ENCODE measurements around the gene RAB11FIP3. TPM values are rescaled to one million over a fixed set of nuclear protein-coding genes. Genes with fewer than 3 reads are reported as not detected.

Gene RAB11FIP3
- total and polyA plus RNA-seq, 2 of the 13 experiments (the other 11 are each of a cell fraction or from before 2014, with no cell fraction given), result 34.3 to 57.6 TPM

- no peak for TF ChIP-seq FIP1L1 (IDR thresholded peaks at IDR 0.05; ENCODE audit: borderline replicate concordance, insufficient read depth, low read depth, low read length)
- no peak for TF ChIP-seq ZNF552 (CRISPR knock-in tag; IDR thresholded peaks at IDR 0.05; ENCODE audit: borderline replicate concordance)
- TF ChIP-seq DNMT3B (CRISPR knock-in tag; conservative IDR thresholded peaks at IDR 0.05), result no peak
- TF ChIP-seq, protein P1, sequence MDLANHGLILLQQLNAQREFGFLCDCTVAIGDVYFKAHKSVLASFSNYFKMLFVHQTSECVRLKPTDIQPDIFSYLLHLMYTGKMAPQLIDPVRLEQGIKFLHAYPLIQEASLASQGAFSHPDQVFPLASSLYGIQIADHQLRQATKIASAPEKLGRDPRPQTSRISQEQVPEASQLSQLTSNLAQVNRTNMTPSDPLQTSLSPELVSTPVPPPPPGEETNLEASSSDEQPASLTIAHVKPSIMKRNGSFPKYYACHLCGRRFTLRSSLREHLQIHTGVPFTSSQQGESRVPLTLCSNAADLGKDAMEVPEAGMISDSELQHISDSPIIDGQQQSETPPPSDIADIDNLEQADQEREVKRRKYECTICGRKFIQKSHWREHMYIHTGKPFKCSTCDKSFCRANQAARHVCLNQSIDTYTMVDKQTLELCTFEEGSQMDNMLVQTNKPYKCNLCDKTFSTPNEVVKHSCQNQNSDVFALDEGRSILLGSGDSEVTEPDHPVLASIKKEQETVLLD (CRISPR knock-in tag; IDR thresholded peaks at IDR 0.05; ENCODE audit: low read depth), result no peak
- peak; percentile 99 for TF ChIP-seq ZNF687 (CRISPR knock-in tag; IDR thresholded peaks at IDR 0.05)
- no peak for TF ChIP-seq POLR2AphosphoS2 (IDR thresholded peaks at IDR 0.05; ENCODE audit: low read depth, low read length)
- TF ChIP-seq ZNF792 (CRISPR knock-in tag; IDR thresholded peaks at IDR 0.05), result peak; percentile 65; the same call in 1 of the 2 replicates
- TF ChIP-seq ZZZ3 (CRISPR knock-in tag; IDR thresholded peaks at IDR 0.05; ENCODE audit: borderline replicate concordance), result no peak
- no peak for TF ChIP-seq SCMH1 (CRISPR knock-in tag; IDR thresholded peaks at IDR 0.05; ENCODE audit: borderline replicate concordance)
- TF ChIP-seq ZNF12 (CRISPR knock-in tag; IDR thresholded peaks at IDR 0.05), result peak; percentile 48; the same call in 1 of the 2 replicates
- TF ChIP-seq, protein P2, sequence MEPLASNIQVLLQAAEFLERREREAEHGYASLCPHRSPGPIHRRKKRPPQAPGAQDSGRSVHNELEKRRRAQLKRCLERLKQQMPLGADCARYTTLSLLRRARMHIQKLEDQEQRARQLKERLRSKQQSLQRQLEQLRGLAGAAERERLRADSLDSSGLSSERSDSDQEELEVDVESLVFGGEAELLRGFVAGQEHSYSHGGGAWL (CRISPR knock-in tag; IDR thresholded peaks at IDR 0.05), result no peak
- no peak for TF ChIP-seq ZKSCAN1 (IDR thresholded peaks at IDR 0.05; ENCODE audit: low read length)
- TF ChIP-seq ZKSCAN5 (CRISPR knock-in tag; IDR thresholded peaks at IDR 0.05), result no peak; the same call in 1 of the 2 replicates
- TF ChIP-seq ZSCAN12 (CRISPR knock-in tag; IDR thresholded peaks at IDR 0.05), result no peak
- TF ChIP-seq ZNF703 (CRISPR knock-in tag; IDR thresholded peaks at IDR 0.05; ENCODE audit: borderline replicate concordance), result no peak
- no peak for TF ChIP-seq SP140L (CRISPR knock-in tag; IDR thresholded peaks at IDR 0.05; ENCODE audit: borderline replicate concordance)
- TF ChIP-seq, protein P3, sequence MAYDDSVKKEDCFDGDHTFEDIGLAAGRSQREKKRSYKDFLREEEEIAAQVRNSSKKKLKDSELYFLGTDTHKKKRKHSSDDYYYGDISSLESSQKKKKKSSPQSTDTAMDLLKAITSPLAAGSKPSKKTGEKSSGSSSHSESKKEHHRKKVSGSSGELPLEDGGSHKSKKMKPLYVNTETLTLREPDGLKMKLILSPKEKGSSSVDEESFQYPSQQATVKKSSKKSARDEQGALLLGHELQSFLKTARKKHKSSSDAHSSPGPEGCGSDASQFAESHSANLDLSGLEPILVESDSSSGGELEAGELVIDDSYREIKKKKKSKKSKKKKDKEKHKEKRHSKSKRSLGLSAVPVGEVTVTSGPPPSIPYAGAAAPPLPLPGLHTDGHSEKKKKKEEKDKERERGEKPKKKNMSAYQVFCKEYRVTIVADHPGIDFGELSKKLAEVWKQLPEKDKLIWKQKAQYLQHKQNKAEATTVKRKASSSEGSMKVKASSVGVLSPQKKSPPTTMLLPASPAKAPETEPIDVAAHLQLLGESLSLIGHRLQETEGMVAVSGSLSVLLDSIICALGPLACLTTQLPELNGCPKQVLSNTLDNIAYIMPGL (CRISPR knock-in tag; IDR thresholded peaks at IDR 0.05; ENCODE audit: borderline replicate concordance in 1 of 2, low read depth in 1 of 2), result no peak; a peak in 1 of 4 replicates
- TF ChIP-seq ZNF513 (CRISPR knock-in tag; conservative IDR thresholded peaks at IDR 0.05), result no peak
- TF ChIP-seq ZNF225 (CRISPR knock-in tag; IDR thresholded peaks at IDR 0.05), result no peak
- TF ChIP-seq ZNF549 (CRISPR knock-in tag; IDR thresholded peaks at IDR 0.05), result no peak
Observed at GRCh38 chr16:502179-502943, 76.9 kb downstream of the RAB11FIP3 start (continued).
